Measurements from ENCODE around the gene ACBD6. TPM values are rescaled to one million over a fixed set of nuclear protein-coding genes. Genes with fewer than 3 reads are reported as not detected.

ACBD6 gene
- total RNA-seq, 1 donor: 54.0 TPM

GRCh38 chr1:180288940-180289339 lies 213.4 kb downstream of the ACBD6 start:
- no peak for TF ChIP-seq CTCF (IDR thresholded peaks at IDR 0.05; ENCODE audit: insufficient read depth, low read length)
- no peak for DNase-seq (ENCODE audit: low read depth)

GRCh38 chr1:180287988-180288705 lies 214.2 kb downstream of the ACBD6 start:
- DNase-seq (ENCODE audit: low read depth): no peak
- H3K4me3 ChIP-seq (ENCODE audit: low read depth, low read length): no peak overlapping the region
- no peak for TF ChIP-seq CTCF (IDR thresholded peaks at IDR 0.05; ENCODE audit: insufficient read depth, low read length)

More at GRCh38 chr1:180288940-180289339, 213.4 kb downstream of the ACBD6 start:
- H3K4me3 ChIP-seq (ENCODE audit: low read depth, low read length): no peak overlapping the region

- no peak for DNase-seq (ENCODE audit: low read depth)
- no peak for TF ChIP-seq CTCF (IDR thresholded peaks at IDR 0.05; ENCODE audit: insufficient read depth, low read length)
- H3K4me3 ChIP-seq (ENCODE audit: low read depth, low read length): no peak overlapping the region
Measured at GRCh38 chr1:180286417-180286816, 216.0 kb downstream of the ACBD6 start.

GRCh38 chr1:180283098-180283497 lies 219.3 kb downstream of the ACBD6 start:
- no peak overlapping the region for H3K4me3 ChIP-seq (ENCODE audit: low read depth, low read length)
- no peak for DNase-seq (ENCODE audit: low read depth)
- no peak for TF ChIP-seq CTCF (IDR thresholded peaks at IDR 0.05; ENCODE audit: insufficient read depth, low read length)

GRCh38 chr1:180282401-180283044 lies 219.9 kb downstream of the ACBD6 start:
- H3K4me3 ChIP-seq (ENCODE audit: low read depth, low read length): no peak overlapping the region
- DNase-seq (ENCODE audit: low read depth): no peak
- no peak for TF ChIP-seq CTCF (IDR thresholded peaks at IDR 0.05; ENCODE audit: insufficient read depth, low read length)

DNA sequence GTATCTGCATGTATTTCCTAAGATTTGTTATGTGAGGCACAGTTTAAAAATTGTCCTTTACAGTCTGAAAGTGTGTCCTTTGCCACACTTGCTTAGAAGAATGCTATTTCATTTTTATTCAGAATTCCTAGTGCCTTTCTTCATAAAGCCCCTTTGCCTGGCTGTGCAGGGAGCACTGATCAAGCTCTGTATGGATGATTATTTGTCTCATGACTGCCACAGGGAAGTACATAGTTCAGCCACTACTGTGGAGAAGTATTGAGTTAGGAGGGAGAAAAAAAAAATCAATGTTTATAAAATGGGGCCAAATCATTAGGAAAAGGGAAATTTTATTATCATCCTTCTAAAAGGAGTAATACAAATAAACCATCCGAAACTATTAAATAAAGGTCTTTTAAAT lies 220.9 kb downstream of the ACBD6 start:
- no peak for DNase-seq (ENCODE audit: low read depth)
- no peak for TF ChIP-seq CTCF (IDR thresholded peaks at IDR 0.05; ENCODE audit: insufficient read depth, low read length)
- H3K4me3 ChIP-seq (ENCODE audit: low read depth, low read length): no peak overlapping the region
